Measurements from ENCODE around the gene NHERF1. TPM values are rescaled to one million over a fixed set of nuclear protein-coding genes. Genes with fewer than 3 reads are reported as not detected.
A peak's percentile ranks its signal among the peaks of the same experiment; 100 is the strongest.

The NHERF1 gene
- total RNA-seq, 5 donors from 2014 or later (not counting 1 experiment from before 2014, with no cell fraction given), result 104 to 260 (median 223) TPM

- Histone ChIP-seq H3K9me3 (no peaks in the 10 kb centered on the region), H3K4me1 (ENCODE audit: control insufficient read depth in 1 of 2, extremely low read depth in 1 of 2, insufficient read depth in 2 of 2, low read length in 2 of 2) (no peaks in the 10 kb centered on the region), H3K36me3 (ENCODE audit: control insufficient read depth in 2 of 2, extremely low read depth in 1 of 2, insufficient read depth in 1 of 2, low read length in 1 of 2) (peaks cover 2 to 42% of the 10 kb centered on the region in 2 donors), H3K27me3 (replicated peaks in 1 of 2; ENCODE audit: control insufficient read depth in 2 of 2, extremely low read depth in 1 of 2, insufficient read depth in 2 of 2, low read length in 1 of 2) (no peaks in the 10 kb centered on the region), H3K4me3 (ENCODE audit: control insufficient read depth in 1 of 2, extremely low read depth in 1 of 2, low read length in 1 of 2) (no peak overlapping the region), H3K27ac (ENCODE audit: low read length) (no peak overlapping the region)
- 96% methylated on average over 3 of the region's 5 CpGs for WGBS (ENCODE audit: insufficient coverage)
- Mint-ChIP-seq H3K27me3 (no peaks in the 10 kb centered on the region), H3K36me3 (peaks cover 48% of the 10 kb centered on the region), H3K4me3 (no peak overlapping the region), H3K27ac (no peak overlapping the region), H3K4me1 (peaks cover 0 to 4% (median 0%) of the 10 kb centered on the region in 3 donors), H3K9me3 (no peaks in the 10 kb centered on the region)
- CTCF ChIA-PET, result no interaction called here
- peak in 1 of 35 experiments; percentile 16 for DNase-seq
- ATAC-seq (replicated peaks in 1 of 4), result peak in 1 of 4 experiments; percentile 29
- POLR2A ChIA-PET, result no interaction called here
Observed at GRCh38 chr17:74814453-74814852, 66.0 kb downstream of the NHERF1 start.

GRCh38 chr17:74815067-74815466 lies 66.6 kb downstream of the NHERF1 start:
- peaks cover 0 to 2% (median 0%) of the 10 kb centered on the region in 3 donors for H3K4me1 Mint-ChIP-seq
- ChIA-PET POLR2A (no interaction called here), CTCF (no interaction called here)
- H3K27me3 Mint-ChIP-seq, result no peaks in the 10 kb centered on the region
- no peak for DNase-seq
- WGBS (ENCODE audit: insufficient coverage), result 92% methylated on average over 6 of the region's 7 CpGs
- ATAC-seq (replicated peaks in 1 of 4), result no peak
- H3K36me3 Mint-ChIP-seq, result peaks cover 46% of the 10 kb centered on the region
- no peak overlapping the region for H3K27ac ChIP-seq (ENCODE audit: low read length)
- no peak overlapping the region for H3K4me3 Mint-ChIP-seq
- H3K27ac Mint-ChIP-seq, result no peak overlapping the region
- H3K9me3 Mint-ChIP-seq, result no peaks in the 10 kb centered on the region
- H3K9me3 ChIP-seq, result no peaks in the 10 kb centered on the region
- H3K4me3 ChIP-seq (ENCODE audit: control insufficient read depth in 1 of 2, extremely low read depth in 1 of 2, low read length in 1 of 2), result no peak overlapping the region
- no peaks in the 10 kb centered on the region for H3K4me1 ChIP-seq (ENCODE audit: control insufficient read depth in 1 of 2, extremely low read depth in 1 of 2, insufficient read depth in 2 of 2, low read length in 2 of 2)
- H3K36me3 ChIP-seq (ENCODE audit: control insufficient read depth in 2 of 2, extremely low read depth in 1 of 2, insufficient read depth in 1 of 2, low read length in 1 of 2), result peaks cover 5 to 43% of the 10 kb centered on the region in 2 donors
- H3K27me3 ChIP-seq (replicated peaks in 1 of 2; ENCODE audit: control insufficient read depth in 2 of 2, extremely low read depth in 1 of 2, insufficient read depth in 2 of 2, low read length in 1 of 2), result no peaks in the 10 kb centered on the region

GRCh38 chr17:74815550-74816370 lies 67.3 kb downstream of the NHERF1 start:
- H3K36me3 ChIP-seq (ENCODE audit: control insufficient read depth in 2 of 2, extremely low read depth in 1 of 2, insufficient read depth in 1 of 2, low read length in 1 of 2), result peaks cover 10 to 46% of the 10 kb centered on the region in 2 donors
- no peaks in the 10 kb centered on the region for H3K9me3 Mint-ChIP-seq
- CTCF ChIA-PET, result no interaction called here
- H3K4me1 ChIP-seq (ENCODE audit: control insufficient read depth in 1 of 2, extremely low read depth in 1 of 2, insufficient read depth in 2 of 2, low read length in 2 of 2), result no peaks in the 10 kb centered on the region
- no peak overlapping the region for H3K27ac ChIP-seq (ENCODE audit: low read length)
- H3K4me3 ChIP-seq (ENCODE audit: control insufficient read depth in 1 of 2, extremely low read depth in 1 of 2, low read length in 1 of 2), result no peak overlapping the region
- no peak for ATAC-seq (replicated peaks in 1 of 4)
- no peaks in the 10 kb centered on the region for H3K27me3 Mint-ChIP-seq
- no peak overlapping the region for H3K4me3 Mint-ChIP-seq
- no peaks in the 10 kb centered on the region for H3K4me1 Mint-ChIP-seq
- POLR2A ChIA-PET, result no interaction called here
- DNase-seq, result no peak
- peaks cover 41% of the 10 kb centered on the region for H3K36me3 Mint-ChIP-seq
- peaks cover 0 to 3% of the 10 kb centered on the region in 2 experiments for H3K27me3 ChIP-seq (replicated peaks in 1 of 2; ENCODE audit: control insufficient read depth in 2 of 2, extremely low read depth in 1 of 2, insufficient read depth in 2 of 2, low read length in 1 of 2)
- H3K9me3 ChIP-seq, result no peaks in the 10 kb centered on the region
- H3K27ac Mint-ChIP-seq, result no peak overlapping the region
- 82% methylated on average over 6 of the region's 15 CpGs for WGBS (ENCODE audit: insufficient coverage)

- ATAC-seq (replicated peaks in 1 of 4), result no peak
- ChIA-PET POLR2A (no interaction called here), CTCF (no interaction called here)
- no peak overlapping the region for H3K27ac Mint-ChIP-seq
- no peaks in the 10 kb centered on the region for H3K9me3 Mint-ChIP-seq
- Histone ChIP-seq H3K4me3 (ENCODE audit: control insufficient read depth in 1 of 2, extremely low read depth in 1 of 2, low read length in 1 of 2) (no peak overlapping the region), H3K27me3 (replicated peaks in 1 of 2; ENCODE audit: control insufficient read depth in 2 of 2, extremely low read depth in 1 of 2, insufficient read depth in 2 of 2, low read length in 1 of 2) (peaks cover 0 to 3% of the 10 kb centered on the region in 2 experiments), H3K36me3 (ENCODE audit: control insufficient read depth in 2 of 2, extremely low read depth in 1 of 2, insufficient read depth in 1 of 2, low read length in 1 of 2) (peaks cover 11 to 57% of the 10 kb centered on the region in 2 donors), H3K9me3 (no peaks in the 10 kb centered on the region), H3K4me1 (ENCODE audit: control insufficient read depth in 1 of 2, extremely low read depth in 1 of 2, insufficient read depth in 2 of 2, low read length in 2 of 2) (no peaks in the 10 kb centered on the region), H3K27ac (ENCODE audit: low read length) (no peak overlapping the region)
- no peaks in the 10 kb centered on the region for H3K4me1 Mint-ChIP-seq
- no peak for DNase-seq
- H3K4me3 Mint-ChIP-seq, result no peak overlapping the region
- H3K36me3 Mint-ChIP-seq, result peaks cover 38% of the 10 kb centered on the region
- H3K27me3 Mint-ChIP-seq, result no peaks in the 10 kb centered on the region
- WGBS (ENCODE audit: insufficient coverage), result 88% methylated on average over 9 of the region's 18 CpGs
Observed at GRCh38 chr17:74816905-74817620, 68.6 kb downstream of the NHERF1 start.

GRCh38 chr17:74818291-74818938 lies 70.0 kb downstream of the NHERF1 start:
- H3K27ac ChIP-seq (ENCODE audit: low read length), result no peak overlapping the region
- H3K4me1 ChIP-seq (ENCODE audit: control insufficient read depth in 1 of 2, extremely low read depth in 1 of 2, insufficient read depth in 2 of 2, low read length in 2 of 2), result no peaks in the 10 kb centered on the region
- no peak for DNase-seq
- H3K9me3 ChIP-seq, result no peaks in the 10 kb centered on the region
- no peak overlapping the region for H3K4me3 ChIP-seq (ENCODE audit: control insufficient read depth in 1 of 2, extremely low read depth in 1 of 2, low read length in 1 of 2)
- 92% methylated on average over 2 of the region's 16 CpGs for WGBS (ENCODE audit: insufficient coverage)
- Mint-ChIP-seq H3K4me3 (no peak overlapping the region), H3K27ac (no peak overlapping the region), H3K4me1 (no peaks in the 10 kb centered on the region), H3K36me3 (peaks cover 36% of the 10 kb centered on the region), H3K9me3 (no peaks in the 10 kb centered on the region), H3K27me3 (no peaks in the 10 kb centered on the region)
- H3K36me3 ChIP-seq (ENCODE audit: control insufficient read depth in 2 of 2, extremely low read depth in 1 of 2, insufficient read depth in 1 of 2, low read length in 1 of 2), result peaks cover 11 to 56% of the 10 kb centered on the region in 2 donors
- ATAC-seq (replicated peaks in 1 of 4), result no peak
- POLR2A ChIA-PET, result no interaction called here
- CTCF ChIA-PET, result no interaction called here
- peaks cover 0 to 3% of the 10 kb centered on the region in 2 experiments for H3K27me3 ChIP-seq (replicated peaks in 1 of 2; ENCODE audit: control insufficient read depth in 2 of 2, extremely low read depth in 1 of 2, insufficient read depth in 2 of 2, low read length in 1 of 2)
